ENCODE data around the gene MSH2.
"Not testable (repeated sequence)": the region's sequence is repeated elsewhere in the genome, so short reads cannot be mapped to it uniquely, and the experiment has no call there.

Gene MSH2

GRCh38 chr2:47402805-47403608, at the start of gene MSH2:
Gene MSH2, plus strand, starts transcription at chr2:47403156. Its CDS starts 36 bp downstream, at chr2:47403192.
- peak; percentile 86 for DNase-seq

- DNase-seq: no peak
Measured at GRCh38 chr2:47354013-47354847, 48.7 kb upstream of the MSH2 start.

- no peak for DNase-seq
Measured at GRCh38 chr2:47354848-47355204, 48.1 kb upstream of the MSH2 start.

- DNase-seq: no peak
Measured at GRCh38 chr2:47357483-47357882, 45.5 kb upstream of the MSH2 start.

- no peak for DNase-seq
Measured at GRCh38 chr2:47359375-47359868, 43.5 kb upstream of the MSH2 start.

- DNase-seq: no peak
Measured at GRCh38 chr2:47360283-47360682, 42.7 kb upstream of the MSH2 start.

GRCh38 chr2:47360927-47361326, 42.0 kb upstream of the MSH2 start:
- no peak for DNase-seq

- DNase-seq: not testable (repeated sequence)
Measured at GRCh38 chr2:47361505-47362229, 41.3 kb upstream of the MSH2 start.

GRCh38 chr2:47373747-47374146, 29.2 kb upstream of the MSH2 start:
- no peak for DNase-seq

- no peak for DNase-seq
Measured at GRCh38 chr2:47375307-47375706, 27.6 kb upstream of the MSH2 start.

GRCh38 chr2:47379384-47379783, 23.6 kb upstream of the MSH2 start:
- no peak for DNase-seq

GRCh38 chr2:47381408-47381807, 21.5 kb upstream of the MSH2 start:
- no peak for DNase-seq

GRCh38 chr2:47386551-47386950, 16.4 kb upstream of the MSH2 start:
- no peak for DNase-seq

GRCh38 chr2:47388888-47389287, 14.1 kb upstream of the MSH2 start:
- no peak for DNase-seq

- DNase-seq: no peak
Measured at GRCh38 chr2:47389692-47390091, 13.3 kb upstream of the MSH2 start.

- no peak for DNase-seq
Measured at GRCh38 chr2:47401789-47402554, 984 bp upstream of the MSH2 start.

- DNase-seq: no peak
Measured at GRCh38 chr2:47402555-47402804, 476 bp upstream of the MSH2 start.

GRCh38 chr2:47403609-47404193, 745 bp downstream of the MSH2 start:
- DNase-seq: no peak

- no peak for DNase-seq
Measured at GRCh38 chr2:47404356-47404755, 1.4 kb downstream of the MSH2 start.

- DNase-seq: no peak
Measured at GRCh38 chr2:47405757-47406156, 2.8 kb downstream of the MSH2 start.

GRCh38 chr2:47406649-47407330, 3.8 kb downstream of the MSH2 start:
- DNase-seq: not testable (repeated sequence)

GRCh38 chr2:47407976-47408375, 5.0 kb downstream of the MSH2 start:
- DNase-seq: not testable (repeated sequence)
